Measurements from ENCODE around the gene ACTL8.

DNA sequence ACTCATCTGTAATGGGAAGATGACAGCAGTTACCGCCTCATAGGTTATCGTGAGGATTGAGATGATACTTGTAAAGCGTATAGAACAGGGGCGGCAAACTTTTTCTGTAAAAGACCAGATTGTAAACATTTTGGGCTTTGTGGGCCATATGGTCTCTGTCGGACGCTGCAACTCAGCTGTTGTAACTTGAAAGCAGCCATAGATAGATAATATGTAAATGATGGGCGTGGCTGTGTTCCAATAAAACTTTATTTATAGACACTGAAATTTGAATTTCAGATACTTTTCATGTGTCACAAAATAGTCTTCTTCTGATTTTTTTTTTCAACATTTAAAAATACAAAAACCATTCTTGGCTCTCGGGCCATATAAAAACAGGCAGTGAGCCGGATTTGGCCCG lies 15.8 kb downstream of the ACTL8 start:
- TF ChIP-seq, protein P1, sequence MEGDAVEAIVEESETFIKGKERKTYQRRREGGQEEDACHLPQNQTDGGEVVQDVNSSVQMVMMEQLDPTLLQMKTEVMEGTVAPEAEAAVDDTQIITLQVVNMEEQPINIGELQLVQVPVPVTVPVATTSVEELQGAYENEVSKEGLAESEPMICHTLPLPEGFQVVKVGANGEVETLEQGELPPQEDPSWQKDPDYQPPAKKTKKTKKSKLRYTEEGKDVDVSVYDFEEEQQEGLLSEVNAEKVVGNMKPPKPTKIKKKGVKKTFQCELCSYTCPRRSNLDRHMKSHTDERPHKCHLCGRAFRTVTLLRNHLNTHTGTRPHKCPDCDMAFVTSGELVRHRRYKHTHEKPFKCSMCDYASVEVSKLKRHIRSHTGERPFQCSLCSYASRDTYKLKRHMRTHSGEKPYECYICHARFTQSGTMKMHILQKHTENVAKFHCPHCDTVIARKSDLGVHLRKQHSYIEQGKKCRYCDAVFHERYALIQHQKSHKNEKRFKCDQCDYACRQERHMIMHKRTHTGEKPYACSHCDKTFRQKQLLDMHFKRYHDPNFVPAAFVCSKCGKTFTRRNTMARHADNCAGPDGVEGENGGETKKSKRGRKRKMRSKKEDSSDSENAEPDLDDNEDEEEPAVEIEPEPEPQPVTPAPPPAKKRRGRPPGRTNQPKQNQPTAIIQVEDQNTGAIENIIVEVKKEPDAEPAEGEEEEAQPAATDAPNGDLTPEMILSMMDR (IDR thresholded peaks at IDR 0.05 in 8 of 11, conservative IDR thresholded peaks at IDR 0.05 in 3 of 11) = no peak
- TF ChIP-seq POLR2A (IDR thresholded peaks at IDR 0.05) = no peak
